SU-DHL-6 (cell line): ENCODE data around the gene PSMC6.

Experiments
- H2AFZ ChIP-seq: fragments of 200-600 bp; sonication (generic); 2 replicates; pipeline ENCODE4 v1.6.1; 2014; ENCODE audit warnings: low read depth, mild to moderate bottlenecking, moderate library complexity, mixed read lengths, antibody characterized with exemption, low read length; ENCODE audit not compliant: severe bottlenecking
- H3F3A ChIP-seq: fragments of 200-600 bp; shearing (Covaris generic); 2 replicates; pipeline ENCODE4 v1.6.0; 2016; ENCODE audit warnings: antibody characterized with exemption, mild to moderate bottlenecking; ENCODE audit not compliant: insufficient read depth
- H3K27ac ChIP-seq: fragments of 200-600 bp; sonication (generic); 2 replicates; pipeline ENCODE4 v1.5.1; 2016; ENCODE audit warnings: low read depth, mild to moderate bottlenecking, low read length, moderate library complexity, mixed read lengths
- H3K27me3 ChIP-seq: fragments of 200-600 bp; sonication (generic), shearing (Covaris generic); 2 replicates; pipeline ENCODE4 v1.6.0; 2014; ENCODE audit warnings: mild to moderate bottlenecking, low read length
- H3K36me3 ChIP-seq: fragments of 200-600 bp; sonication (generic); 2 replicates; pipeline ENCODE4 v1.6.1; 2014; ENCODE audit warnings: mild to moderate bottlenecking, low read length, mixed read lengths
- H3K4me2 ChIP-seq: fragments of 300-600, 200-600 bp; shearing (Covaris generic), sonication (generic); 2 replicates; pipeline ENCODE4 v1.6.0; 2014; ENCODE audit warnings: low read length, low read depth, mild to moderate bottlenecking; ENCODE audit not compliant: poor library complexity, severe bottlenecking
- H3K4me3 ChIP-seq: fragments of 200-600 bp; sonication (generic); 2 replicates; pipeline ENCODE4 v1.5.1; 2014; ENCODE audit warnings: antibody characterized with exemption, low read length, mild to moderate bottlenecking, mixed read lengths; ENCODE audit not compliant: insufficient read depth, poor library complexity, severe bottlenecking
- H3K79me2 ChIP-seq: fragments of 200-600 bp; sonication (generic); 2 replicates; pipeline ENCODE4 v1.6.1; 2014; ENCODE audit warnings: mild to moderate bottlenecking, low read length, moderate library complexity; ENCODE audit not compliant: insufficient read depth
- H3K9ac ChIP-seq: fragments of 200-600 bp; sonication (generic); 2 replicates; pipeline ENCODE4 v1.7.0; 2014; ENCODE audit warnings: mild to moderate bottlenecking, low read length
- H3K9me2 ChIP-seq: fragments of 200-600 bp; sonication (generic); replicated peaks from 2 replicates; pipeline ENCODE4 v1.6.1; 2014; ENCODE audit warnings: low read length; ENCODE audit not compliant: insufficient read depth
- H3K9me3 ChIP-seq: fragments of 200-600 bp; sonication (generic); 2 replicates; pipeline ENCODE4 v1.6.1; 2014; ENCODE audit warnings: low read length, mixed read lengths; ENCODE audit not compliant: insufficient read depth
- H4K20me1 ChIP-seq: fragments of 200-600 bp; sonication (generic); 2 replicates; pipeline ENCODE4 v1.6.1; 2014; ENCODE audit warnings: low read depth, mild to moderate bottlenecking, antibody characterized with exemption, low read length, moderate library complexity, mixed read lengths
- CTCF ChIP-seq: fragments of 200-600 bp; sonication (generic); IDR thresholded peaks from one replicate; pipeline ENCODE4 v1.5.1; 2017; ENCODE audit warnings: antibody characterized with exemption, mild to moderate bottlenecking, low read length, moderate library complexity; ENCODE audit not compliant: insufficient read depth, poor library complexity, severe bottlenecking
- EZH2phosphoT487 ChIP-seq: fragments of 200-600 bp; sonication (generic), shearing (Covaris generic); conservative IDR thresholded peaks from 2 replicates; pipeline ENCODE4 v1.6.1; 2018; ENCODE audit warnings: mild to moderate bottlenecking, antibody characterized with exemption, low read length, moderate library complexity, mixed read lengths

The PSMC6 gene

DNA sequence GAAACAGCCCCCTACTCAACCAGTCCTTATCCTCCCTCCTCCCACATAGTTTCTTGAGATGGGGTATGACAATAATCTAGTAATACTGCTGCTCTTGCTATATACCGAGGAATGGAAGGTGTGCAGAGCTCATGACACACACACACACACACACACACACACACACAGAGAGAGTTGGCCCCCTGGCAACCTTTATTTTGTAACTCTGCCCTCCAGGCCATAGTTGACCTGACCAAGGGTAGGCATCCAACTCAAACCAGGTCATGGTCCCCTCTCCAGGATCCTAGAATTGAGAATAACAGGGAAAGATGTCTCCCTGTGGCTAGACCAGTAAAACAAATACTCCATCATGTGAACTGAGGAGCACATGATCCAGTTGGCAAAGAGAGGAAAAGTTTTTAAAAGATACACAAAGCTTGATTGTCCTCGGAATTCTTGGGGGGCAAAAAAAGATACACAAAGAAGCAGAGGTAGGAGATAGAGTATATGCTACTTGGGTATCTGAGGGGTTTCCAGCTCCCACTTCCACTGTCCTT, 22.9 kb upstream of the PSMC6 start:
- Histone ChIP-seq H3K9ac (no peak overlapping the region), H3K27ac (no peak overlapping the region), H4K20me1 (peaks cover 19% of the 10 kb centered on the region; the same call in 1 of the 2 replicates), H3K36me3 (peaks cover 16% of the 10 kb centered on the region; the same call in 1 of the 2 replicates), H3K9me2 (no peaks in the 10 kb centered on the region), H3K79me2 (peaks cover 62% of the 10 kb centered on the region), H3K27me3 (no peaks in the 10 kb centered on the region), H3K4me2 (no peak overlapping the region), H3K4me3 (no peak overlapping the region), H3K9me3 (no peaks in the 10 kb centered on the region), H2AFZ (no peak overlapping the region), H3F3A (no peaks in the 10 kb centered on the region)
- TF ChIP-seq CTCF: no peak
- TF ChIP-seq EZH2phosphoT487: no peak

DNA sequence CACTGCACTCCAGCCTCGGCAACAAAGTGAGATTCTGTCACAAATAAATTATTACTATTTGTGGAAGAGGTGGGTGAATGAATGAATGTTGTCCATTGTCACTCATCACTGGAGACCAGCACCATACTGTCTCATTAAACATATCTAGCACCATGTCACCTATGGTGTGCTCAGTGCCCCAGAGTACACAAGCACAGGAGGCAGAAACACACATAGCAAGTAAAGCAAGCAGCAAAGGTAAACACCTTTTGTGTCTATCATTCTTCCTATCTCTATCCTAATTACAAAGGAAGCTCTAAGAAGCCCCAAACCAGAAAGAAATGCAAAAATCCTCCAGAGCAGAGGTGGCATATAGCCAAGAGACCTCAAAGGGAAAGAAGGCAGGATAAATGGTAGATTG, 20.8 kb upstream of the PSMC6 start:
- H3K27ac ChIP-seq: no peak overlapping the region
- H3K36me3 ChIP-seq: peaks cover 7% of the 10 kb centered on the region; the same call in 1 of the 2 replicates
- no peaks in the 10 kb centered on the region for H3K27me3 ChIP-seq
- H3K79me2 ChIP-seq: peaks cover 84% of the 10 kb centered on the region
- TF ChIP-seq EZH2phosphoT487: no peak
- TF ChIP-seq CTCF: no peak
- no peaks in the 10 kb centered on the region for H3K9me3 ChIP-seq
- H3K9ac ChIP-seq: no peak overlapping the region
- H3K4me2 ChIP-seq: no peak overlapping the region
- no peaks in the 10 kb centered on the region for H3K9me2 ChIP-seq
- H2AFZ ChIP-seq: no peak overlapping the region
- peaks cover 24% of the 10 kb centered on the region; the same call in 1 of the 2 replicates for H4K20me1 ChIP-seq
- no peaks in the 10 kb centered on the region for H3F3A ChIP-seq
- H3K4me3 ChIP-seq: no peak overlapping the region

DNA sequence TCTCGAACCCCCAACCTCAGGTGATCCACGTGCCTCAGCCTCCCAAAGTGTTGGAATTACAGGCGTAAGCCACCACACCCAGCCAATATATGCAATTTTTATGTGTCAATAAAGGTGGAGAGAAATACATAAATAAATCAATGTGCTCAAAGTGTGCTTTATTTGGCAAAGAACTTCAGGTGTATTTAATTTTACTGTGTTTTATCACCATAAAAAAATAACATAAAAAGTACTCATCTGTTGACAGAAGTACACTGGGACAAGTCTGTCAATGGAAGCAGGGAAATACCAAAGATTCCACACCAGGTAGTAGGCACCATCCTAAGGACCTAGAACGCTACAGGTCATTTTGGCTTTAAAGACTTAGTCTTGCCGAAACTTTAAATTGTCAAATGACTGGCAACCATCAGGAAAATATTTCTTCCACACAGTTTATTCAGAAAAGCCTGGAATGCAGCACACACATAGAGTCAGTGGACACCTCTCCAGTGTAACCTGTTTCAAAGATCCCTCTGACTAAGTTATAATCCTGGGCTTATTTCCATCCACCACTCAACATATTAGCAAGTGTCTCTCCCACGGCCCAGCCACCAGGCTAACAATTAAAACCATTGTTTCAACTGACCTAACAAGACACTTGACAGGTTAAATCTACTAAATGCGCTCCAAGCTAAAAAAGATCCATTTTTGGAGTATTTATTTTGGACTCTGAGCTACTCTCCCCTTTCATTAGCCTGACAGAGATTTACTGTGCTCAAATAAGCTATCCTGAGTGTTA, 15.8 kb upstream of the PSMC6 start:
- TF ChIP-seq CTCF (no peak), EZH2phosphoT487 (no peak)
- Histone ChIP-seq H3K9ac (no peak overlapping the region), H3K79me2 (peaks cover 91% of the 10 kb centered on the region), H3K4me2 (peak overlapping the region; percentile 21), H3K9me3 (no peaks in the 10 kb centered on the region), H3F3A (peaks cover 4% of the 10 kb centered on the region; the same call in 1 of the 2 replicates), H3K36me3 (no peaks in the 10 kb centered on the region; the same call in 1 of the 2 replicates), H3K4me3 (no peak overlapping the region), H3K27me3 (no peaks in the 10 kb centered on the region), H3K9me2 (no peaks in the 10 kb centered on the region), H2AFZ (no peak overlapping the region), H3K27ac (no peak overlapping the region), H4K20me1 (peaks cover 19% of the 10 kb centered on the region)
